GM18520 (cell line): ENCODE measurements around the gene MAGI1.

ENCODE experiments used
- ATAC-seq: cut with Tn5 transposase; IDR thresholded peaks from one replicate; pipeline ENCODE4 v1.9.1; 2021; ENCODE audit not compliant: unreplicated experiment

MAGI1 gene

GRCh38 chr3:66015841-66016240, 22.9 kb downstream of the MAGI1 start:
- no peak for ATAC-seq

GRCh38 chr3:66014651-66015050, 24.1 kb downstream of the MAGI1 start:
- no peak for ATAC-seq

DNA sequence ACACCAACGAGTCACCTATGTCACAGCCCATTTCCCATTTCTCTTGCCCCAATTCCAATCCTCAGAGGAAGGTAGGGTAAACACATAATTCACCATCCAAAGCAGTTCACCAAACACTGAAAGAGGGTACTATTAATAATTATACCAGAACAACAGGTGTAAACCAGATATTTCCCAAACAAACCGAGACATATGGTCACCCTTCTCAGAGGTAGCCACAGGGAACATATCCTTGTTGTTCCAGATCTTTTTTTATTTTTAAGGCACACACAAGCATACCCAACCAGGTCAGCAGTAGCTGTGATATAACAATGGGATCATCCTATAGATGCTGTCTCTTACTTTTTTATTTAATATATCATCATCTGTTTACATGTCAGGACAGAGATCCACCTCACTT, 24.7 kb downstream of the MAGI1 start:
- ATAC-seq = no peak

- no peak for ATAC-seq
Measured at GRCh38 chr3:66012711-66013110, 26.0 kb downstream of the MAGI1 start.

DNA sequence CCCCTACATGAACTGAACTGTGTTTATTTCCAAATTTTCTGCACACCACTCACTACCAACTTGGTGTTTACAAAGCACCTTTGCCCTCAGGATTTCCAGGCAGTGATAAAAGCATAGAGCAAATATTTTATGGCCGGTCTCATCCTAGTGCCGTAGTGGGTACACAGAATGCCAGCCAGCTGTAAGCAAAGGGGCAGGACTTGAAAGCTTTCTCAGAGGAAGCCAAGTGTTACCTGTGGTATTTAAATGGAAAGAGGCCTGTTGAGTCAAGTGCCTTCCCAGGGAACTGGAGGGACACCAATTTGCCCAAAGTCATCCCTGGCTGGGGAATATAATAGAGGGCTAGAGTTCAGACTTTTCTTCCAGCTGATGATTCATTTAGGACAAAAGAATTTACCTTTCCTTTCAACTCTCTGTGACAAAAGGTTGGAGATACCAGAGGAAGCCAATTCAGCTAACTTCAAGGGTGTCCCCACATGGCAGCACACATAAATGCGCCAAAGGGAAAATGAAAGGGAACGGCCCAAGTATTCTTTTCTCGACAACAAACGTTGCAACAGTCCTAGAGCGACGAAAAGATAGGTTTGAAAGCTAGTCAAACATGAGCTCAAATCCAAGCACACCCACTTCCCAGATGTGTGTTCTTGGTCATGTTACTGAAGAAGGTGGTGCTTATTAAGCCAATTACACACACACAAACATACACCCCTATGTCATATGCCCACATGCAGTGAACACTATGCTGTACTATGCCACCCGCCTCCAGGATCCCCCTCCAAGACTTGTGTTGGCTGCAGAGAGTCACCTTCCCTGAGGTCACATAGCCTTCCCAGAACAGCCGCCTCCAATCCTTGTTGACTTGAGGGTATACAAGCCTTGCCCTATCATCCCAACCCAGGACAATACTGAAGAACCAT, 27.7 kb downstream of the MAGI1 start:
- ATAC-seq = no peak

DNA sequence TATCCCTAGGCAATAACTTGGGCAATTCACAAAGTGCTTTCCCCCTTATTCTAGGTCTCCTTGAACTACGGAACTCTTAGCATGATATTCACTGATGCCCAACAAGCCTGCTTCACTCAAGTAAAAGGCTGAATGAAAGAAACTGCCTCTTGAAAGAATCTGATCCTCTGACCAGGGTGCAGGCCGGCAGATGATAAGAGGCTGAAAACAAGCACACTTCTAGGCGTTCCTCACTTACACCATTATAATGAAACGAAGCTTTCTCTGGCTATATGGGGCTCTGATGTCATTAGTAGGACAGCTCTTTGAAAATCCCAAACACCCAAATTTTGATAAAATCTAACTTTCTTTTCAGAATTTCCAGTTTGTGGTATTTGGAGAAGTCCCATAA, 28.4 kb downstream of the MAGI1 start:
- no peak for ATAC-seq

DNA sequence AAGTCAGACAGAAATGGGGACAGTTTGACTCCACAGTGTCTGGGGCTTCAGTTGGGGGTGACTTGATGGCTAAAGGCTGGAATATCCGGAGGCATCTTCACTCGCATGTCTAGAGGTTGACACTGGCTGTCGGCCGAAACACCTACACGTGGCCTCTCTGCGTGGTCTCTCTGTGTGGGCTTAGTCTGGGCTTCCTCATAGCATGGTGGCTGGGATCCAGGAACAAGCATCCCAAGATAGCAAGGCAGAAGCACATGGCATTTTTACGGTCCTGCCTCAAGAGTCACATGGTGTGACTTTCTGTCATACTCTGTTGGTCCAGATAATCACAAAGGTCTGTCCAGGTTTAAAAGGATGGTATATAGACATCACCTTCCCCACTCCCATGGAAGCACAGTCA, 34.5 kb downstream of the MAGI1 start:
- ATAC-seq = no peak

GRCh38 chr3:66001626-66002025, 37.1 kb downstream of the MAGI1 start:
- no peak for ATAC-seq

DNA sequence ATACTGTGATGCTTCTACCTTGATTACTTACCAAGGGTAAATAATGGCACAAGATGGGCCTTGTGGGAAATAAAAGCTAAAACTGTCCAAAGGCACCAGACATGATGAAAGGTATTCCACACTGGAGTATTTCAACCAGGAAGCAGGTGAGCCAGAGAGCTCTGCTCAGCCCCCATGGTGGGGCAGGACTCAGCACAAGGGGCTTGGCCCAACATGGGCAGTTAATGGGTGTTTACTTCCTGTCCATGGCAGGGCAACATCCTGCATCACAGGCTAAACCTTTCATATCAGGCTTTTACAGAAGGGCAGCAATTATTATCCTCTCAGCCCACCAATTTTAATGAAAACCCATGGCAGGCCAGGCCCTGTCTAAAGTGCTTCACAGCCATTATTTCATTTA, 38.2 kb downstream of the MAGI1 start:
- ATAC-seq = no peak

- ATAC-seq = no peak
Measured at GRCh38 chr3:65999606-66000005, 39.1 kb downstream of the MAGI1 start.

DNA sequence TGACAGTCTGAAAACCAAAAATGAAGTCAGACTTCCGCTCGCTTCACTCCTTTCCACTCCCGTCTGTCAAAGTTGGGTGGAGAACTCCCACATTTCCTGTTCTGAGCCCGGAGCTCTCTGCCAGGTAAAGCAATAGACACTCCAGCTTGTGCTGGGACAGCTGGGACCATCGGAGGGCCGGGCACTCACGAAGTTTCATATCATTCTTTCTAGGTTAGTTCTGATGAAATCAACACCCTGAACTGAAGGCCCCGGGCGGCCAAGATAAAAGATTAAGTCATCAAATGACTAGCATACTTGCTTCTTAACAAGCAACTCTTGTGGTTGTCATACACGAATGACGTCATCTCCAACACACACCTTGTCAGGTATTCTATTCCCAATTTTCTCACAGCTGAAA, 42.1 kb downstream of the MAGI1 start:
- ATAC-seq = no peak

DNA sequence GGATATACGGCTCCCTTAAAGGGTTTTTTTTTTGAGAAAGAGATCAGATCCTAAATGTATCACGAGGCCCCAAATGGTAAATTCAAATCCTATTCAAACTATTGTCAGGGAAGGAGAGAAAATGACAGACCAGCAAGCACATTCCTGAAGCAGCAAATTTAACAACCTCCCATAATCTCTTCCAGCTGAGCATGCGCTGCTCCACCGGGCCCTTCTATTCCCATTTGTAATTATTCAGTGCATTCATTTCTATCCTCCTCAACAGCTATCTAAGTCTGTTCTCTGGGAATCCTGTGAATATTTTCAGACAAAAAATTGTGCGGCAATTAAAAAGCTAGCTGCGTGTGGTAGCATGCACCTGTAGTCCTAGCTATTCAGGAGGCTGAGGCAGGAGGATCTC, 43.2 kb downstream of the MAGI1 start:
- no peak for ATAC-seq

- no peak for ATAC-seq
Measured at GRCh38 chr3:65995030-65995429, 43.7 kb downstream of the MAGI1 start.

GRCh38 chr3:65993134-65993900, 45.4 kb downstream of the MAGI1 start:
- ATAC-seq = no peak

- ATAC-seq = no peak
Measured at GRCh38 chr3:65992106-65992505, 46.6 kb downstream of the MAGI1 start.

- no peak for ATAC-seq
Measured at GRCh38 chr3:65988411-65989180, 50.1 kb downstream of the MAGI1 start.

- no peak for ATAC-seq
Measured at GRCh38 chr3:65986285-65986684, 52.4 kb downstream of the MAGI1 start.

DNA sequence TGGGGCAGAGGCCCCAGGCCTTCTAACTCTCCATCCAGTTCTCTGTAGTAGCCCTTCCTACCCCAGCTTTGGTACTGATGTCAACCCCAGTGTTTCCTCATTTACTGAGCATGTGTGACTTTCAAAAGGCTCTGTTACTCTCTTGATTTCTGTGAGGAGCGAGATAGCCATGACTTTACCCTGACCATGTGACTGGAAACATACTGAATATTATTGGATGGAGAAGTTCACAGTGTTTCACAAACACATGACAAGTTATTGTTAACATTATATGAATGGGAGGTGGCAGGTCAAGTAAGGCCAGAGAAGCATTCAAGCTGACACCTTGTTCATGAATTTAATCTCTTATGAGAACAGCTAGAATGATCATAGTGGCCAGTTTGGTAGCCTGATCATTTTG, 53.7 kb downstream of the MAGI1 start:
- ATAC-seq = no peak

- ATAC-seq = no peak
Measured at GRCh38 chr3:65983100-65983499, 55.6 kb downstream of the MAGI1 start.

GRCh38 chr3:65979731-65980130, 59.0 kb downstream of the MAGI1 start:
- no peak for ATAC-seq

GRCh38 chr3:65979162-65979561, 59.6 kb downstream of the MAGI1 start:
- no peak for ATAC-seq

DNA sequence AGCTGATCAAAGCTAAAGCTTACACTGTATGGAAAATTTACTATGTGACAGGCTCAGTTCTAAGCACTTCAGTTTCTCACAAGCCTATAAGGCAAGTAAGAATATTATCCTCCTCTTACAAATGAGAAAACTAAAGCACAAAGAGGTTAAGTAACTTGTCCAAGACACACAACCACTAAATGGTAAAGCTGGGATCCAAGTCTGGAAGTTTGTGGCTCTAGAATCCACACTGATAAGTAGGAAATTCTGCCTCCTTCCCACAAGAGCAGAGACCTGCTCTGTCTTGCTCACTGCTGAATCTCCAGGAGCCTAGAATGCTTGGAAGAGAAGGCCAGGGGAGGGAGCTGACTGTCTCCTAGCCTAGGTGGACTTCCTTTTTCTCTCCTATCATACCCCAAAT, 60.6 kb downstream of the MAGI1 start:
- ATAC-seq = no peak
